K562 (cell line): Measurements from ENCODE around the gene CTNNA3.

Source experiments
- BCL6 ChIP-seq: fragments of 250-450 bp; sonication (Bioruptor Pico); IDR thresholded peaks from 2 replicates; pipeline ENCODE4 v1.4.0; 2020
- BDP1 ChIP-seq: IDR thresholded peaks from 3 replicates; pipeline ENCODE4 v1.6.1; 2011; ENCODE audit not compliant: insufficient read length, insufficient read depth
- ELF4 ChIP-seq: fragments of 450-650 bp; formaldehyde crosslinking; IDR thresholded peaks from 2 replicates; pipeline ENCODE4 v1.4.0; 2022; ENCODE audit warnings: missing genetic modification characterization
- EZH2 ChIP-seq: IDR thresholded peaks from 2 replicates; pipeline ENCODE4 v1.6.1; 2012; ENCODE audit warnings: low read depth, mild to moderate bottlenecking, inconsistent platforms, low read length, borderline replicate concordance
- GABPA ChIP-seq: fragments of 200-800 bp; sonication (Bioruptor generic); conservative IDR thresholded peaks from 2 replicates; pipeline ENCODE4 v1.6.1; 2016; ENCODE audit warnings: low read depth, missing genetic modification characterization, missing compliant biosample characterization
- JUN ChIP-seq, 2 experiments: sonication (generic) in 1 of 2; formaldehyde crosslinking in 1 of 2; IDR thresholded peaks; 2 replicates each; pipeline versions ENCODE4 v1.6.1 to v1.8.0; 2012 to 2022; ENCODE audit warnings: borderline replicate concordance in 2 of 2, mild to moderate bottlenecking in 2 of 2, improper control_type of control experiment in 1 of 2, low read depth in 1 of 2, low read length in 1 of 2, missing genetic modification reagents in 1 of 2
- POU5F1 ChIP-seq: fragments of 150-350 bp; IDR thresholded peaks from 2 replicates; pipeline ENCODE4 v1.6.1; 2014; ENCODE audit warnings: borderline replicate concordance, low read length, low read depth, mild to moderate bottlenecking; ENCODE audit not compliant: partially characterized antibody
- SMC3 ChIP-seq: conservative IDR thresholded peaks from 2 replicates; pipeline ENCODE4 v1.6.1; 2011; ENCODE audit warnings: low read depth, low read length, improper control_type of control experiment; ENCODE audit not compliant: insufficient read depth
- SNRNP70 ChIP-seq: fragments of 200-400 bp; formaldehyde crosslinking; optimal IDR thresholded peaks from 2 replicates; pipeline ENCODE3; 2017; ENCODE audit warnings: low read depth, low read length
- ZFX ChIP-seq: sonication (generic); formaldehyde crosslinking; IDR thresholded peaks from 2 replicates; pipeline ENCODE4 v1.8.0; 2022; ENCODE audit warnings: mild to moderate bottlenecking, missing genetic modification reagents, moderate library complexity
- TF ChIP-seq, protein P1 (sequence below): fragments of 250-450 bp; sonication (Bioruptor Pico); IDR thresholded peaks from 2 replicates; pipeline ENCODE4 v1.5.0; 2022; ENCODE audit warnings: mild to moderate bottlenecking
- TF ChIP-seq, protein P2 (sequence below), 3 experiments: IDR thresholded peaks in 2 of 3; conservative IDR thresholded peaks in 1 of 3; 2 replicates each; pipeline ENCODE4 v1.5.1; 2011 to 2012; ENCODE audit warnings: low read length in 3 of 3, mild to moderate bottlenecking in 3 of 3, control low read depth in 2 of 3, improper control_type of control experiment in 1 of 3, inconsistent platforms in 1 of 3, low read depth in 1 of 3, mixed read lengths in 1 of 3, moderate library complexity in 1 of 3; ENCODE audit not compliant: insufficient read depth in 2 of 3
- TF ChIP-seq, protein P3 (sequence below), 2 experiments: fragments of 450-650 bp in 1 of 2; sonication (generic) in 1 of 2; formaldehyde crosslinking in 1 of 2; IDR thresholded peaks in 1 of 2; conservative IDR thresholded peaks in 1 of 2; 2 replicates each; pipeline versions ENCODE4 v1.6.1 to v1.8.1; 2016 to 2023; ENCODE audit warnings: mild to moderate bottlenecking in 2 of 2, moderate library complexity in 2 of 2, inconsistent platforms in 1 of 2, missing genetic modification reagents in 1 of 2
- TF ChIP-seq, protein P4 (sequence below): fragments of 450-650 bp; formaldehyde crosslinking; IDR thresholded peaks from 2 replicates; pipeline ENCODE4 v1.4.0; 2020; ENCODE audit warnings: mild to moderate bottlenecking

DNA sequence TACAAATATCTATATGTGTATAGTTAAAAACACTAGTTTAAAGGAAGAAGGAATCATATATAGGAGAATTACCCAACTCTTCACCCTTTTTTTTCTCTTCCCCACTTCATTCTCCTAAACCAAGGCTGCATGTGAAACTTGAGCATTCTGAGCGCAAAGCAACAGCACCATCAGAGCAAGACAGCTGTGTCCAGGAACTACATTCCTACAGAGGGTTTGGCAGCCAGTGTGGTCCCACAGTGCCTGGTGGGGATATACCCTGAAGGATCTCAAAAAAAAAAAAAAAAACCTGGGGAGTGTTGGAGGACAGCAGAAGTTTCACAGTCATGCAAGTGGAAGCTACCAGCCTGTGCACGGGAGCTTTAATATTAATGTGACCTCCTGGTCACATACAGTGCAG lies 310.4 kb downstream of the CTNNA3 start:
- TF ChIP-seq, protein P1, sequence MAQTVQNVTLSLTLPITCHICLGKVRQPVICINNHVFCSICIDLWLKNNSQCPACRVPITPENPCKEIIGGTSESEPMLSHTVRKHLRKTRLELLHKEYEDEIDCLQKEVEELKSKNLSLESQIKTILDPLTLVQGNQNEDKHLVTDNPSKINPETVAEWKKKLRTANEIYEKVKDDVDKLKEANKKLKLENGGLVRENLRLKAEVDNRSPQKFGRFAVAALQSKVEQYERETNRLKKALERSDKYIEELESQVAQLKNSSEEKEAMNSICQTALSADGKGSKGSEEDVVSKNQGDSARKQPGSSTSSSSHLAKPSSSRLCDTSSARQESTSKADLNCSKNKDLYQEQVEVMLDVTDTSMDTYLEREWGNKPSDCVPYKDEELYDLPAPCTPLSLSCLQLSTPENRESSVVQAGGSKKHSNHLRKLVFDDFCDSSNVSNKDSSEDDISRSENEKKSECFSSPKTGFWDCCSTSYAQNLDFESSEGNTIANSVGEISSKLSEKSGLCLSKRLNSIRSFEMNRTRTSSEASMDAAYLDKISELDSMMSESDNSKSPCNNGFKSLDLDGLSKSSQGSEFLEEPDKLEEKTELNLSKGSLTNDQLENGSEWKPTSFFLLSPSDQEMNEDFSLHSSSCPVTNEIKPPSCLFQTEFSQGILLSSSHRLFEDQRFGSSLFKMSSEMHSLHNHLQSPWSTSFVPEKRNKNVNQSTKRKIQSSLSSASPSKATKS (CRISPR knock-in tag) = no peak
- TF ChIP-seq, protein P2, sequence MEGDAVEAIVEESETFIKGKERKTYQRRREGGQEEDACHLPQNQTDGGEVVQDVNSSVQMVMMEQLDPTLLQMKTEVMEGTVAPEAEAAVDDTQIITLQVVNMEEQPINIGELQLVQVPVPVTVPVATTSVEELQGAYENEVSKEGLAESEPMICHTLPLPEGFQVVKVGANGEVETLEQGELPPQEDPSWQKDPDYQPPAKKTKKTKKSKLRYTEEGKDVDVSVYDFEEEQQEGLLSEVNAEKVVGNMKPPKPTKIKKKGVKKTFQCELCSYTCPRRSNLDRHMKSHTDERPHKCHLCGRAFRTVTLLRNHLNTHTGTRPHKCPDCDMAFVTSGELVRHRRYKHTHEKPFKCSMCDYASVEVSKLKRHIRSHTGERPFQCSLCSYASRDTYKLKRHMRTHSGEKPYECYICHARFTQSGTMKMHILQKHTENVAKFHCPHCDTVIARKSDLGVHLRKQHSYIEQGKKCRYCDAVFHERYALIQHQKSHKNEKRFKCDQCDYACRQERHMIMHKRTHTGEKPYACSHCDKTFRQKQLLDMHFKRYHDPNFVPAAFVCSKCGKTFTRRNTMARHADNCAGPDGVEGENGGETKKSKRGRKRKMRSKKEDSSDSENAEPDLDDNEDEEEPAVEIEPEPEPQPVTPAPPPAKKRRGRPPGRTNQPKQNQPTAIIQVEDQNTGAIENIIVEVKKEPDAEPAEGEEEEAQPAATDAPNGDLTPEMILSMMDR (IDR thresholded peaks at IDR 0.05 in 2 of 3, conservative IDR thresholded peaks at IDR 0.05 in 1 of 3; ENCODE audit: insufficient read depth in 2 of 3, low read depth in 1 of 3, low read length in 3 of 3) = no peak
- TF ChIP-seq, protein P3, sequence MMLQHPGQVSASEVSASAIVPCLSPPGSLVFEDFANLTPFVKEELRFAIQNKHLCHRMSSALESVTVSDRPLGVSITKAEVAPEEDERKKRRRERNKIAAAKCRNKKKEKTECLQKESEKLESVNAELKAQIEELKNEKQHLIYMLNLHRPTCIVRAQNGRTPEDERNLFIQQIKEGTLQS (IDR thresholded peaks at IDR 0.05) = no peak
- TF ChIP-seq, protein P3 (CRISPR knock-in tag; conservative IDR thresholded peaks at IDR 0.05) = no peak
- no peak for TF ChIP-seq SMC3
- TF ChIP-seq, protein P4, sequence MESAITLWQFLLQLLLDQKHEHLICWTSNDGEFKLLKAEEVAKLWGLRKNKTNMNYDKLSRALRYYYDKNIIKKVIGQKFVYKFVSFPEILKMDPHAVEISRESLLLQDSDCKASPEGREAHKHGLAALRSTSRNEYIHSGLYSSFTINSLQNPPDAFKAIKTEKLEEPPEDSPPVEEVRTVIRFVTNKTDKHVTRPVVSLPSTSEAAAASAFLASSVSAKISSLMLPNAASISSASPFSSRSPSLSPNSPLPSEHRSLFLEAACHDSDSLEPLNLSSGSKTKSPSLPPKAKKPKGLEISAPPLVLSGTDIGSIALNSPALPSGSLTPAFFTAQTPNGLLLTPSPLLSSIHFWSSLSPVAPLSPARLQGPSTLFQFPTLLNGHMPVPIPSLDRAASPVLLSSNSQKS = no peak
- TF ChIP-seq ELF4 (CRISPR knock-in tag) = no peak
- TF ChIP-seq ZFX = no peak
- TF ChIP-seq GABPA = no peak
- no peak for TF ChIP-seq SNRNP70
- no peak for TF ChIP-seq BDP1
- TF ChIP-seq EZH2 = no peak
- no peak for TF ChIP-seq BCL6 (CRISPR knock-in tag)
- TF ChIP-seq JUN (IDR thresholded peaks at IDR 0.05; ENCODE audit: borderline replicate concordance, low read depth, low read length) = no peak
- no peak for TF ChIP-seq JUN (CRISPR knock-in tag; IDR thresholded peaks at IDR 0.05; ENCODE audit: borderline replicate concordance)
- TF ChIP-seq POU5F1 = no peak
